Body of pancreas (tissue), 4 donors: ENCODE results near the gene TIMM10. TPM values are rescaled to one million over a fixed set of nuclear protein-coding genes. Genes with fewer than 3 reads are reported as not detected.

Experiments
- ATAC-seq: fragments of 150-250 bp; one replicate; pipeline ENCODE4 v1.9.1; 2016
- DNase-seq, 4 donors: peaks; one replicate each; pipeline ENCODE4 v3.0.0-alpha.2; 2019
- H3K27ac ChIP-seq, 4 donors: fragments of 200-600 bp; sonication (generic); 1 replicate in 3 of 4; 2 replicates in 1 of 4; pipeline versions ENCODE4 v1.5.1 to v1.6.1; 2016 to 2019; ENCODE audit warnings: mild to moderate bottlenecking in 1 of 4, mixed read lengths in 1 of 4, moderate library complexity in 1 of 4
- H3K27me3 ChIP-seq, 2 donors: fragments of 200-600 bp; sonication (generic); one replicate each; pipeline ENCODE4 v1.6.0; 2016; ENCODE audit warnings: mild to moderate bottlenecking in 1 of 2
- H3K36me3 ChIP-seq, 2 donors: fragments of 200-600 bp; sonication (generic); replicated peaks in 1 of 2; 2 replicates each; pipeline ENCODE4 v1.5.1; 2016; ENCODE audit warnings: low read depth in 2 of 2; ENCODE audit not compliant: insufficient read depth in 1 of 2
- H3K4me1 ChIP-seq: fragments of 200-600 bp; sonication (generic); one replicate; pipeline ENCODE4 v1.6.0; 2016
- H3K4me3 ChIP-seq, 2 donors: fragments of 200-600 bp; sonication (generic); 1 replicate in 1 of 2; 2 replicates in 1 of 2; pipeline ENCODE4 v1.5.1; 2016 to 2019
- H3K9me3 ChIP-seq, 3 donors: fragments of 200-600 bp; sonication (generic); 1 replicate in 2 of 3; 2 replicates in 1 of 3; pipeline ENCODE4 v1.5.1; 2016
- POLR2A ChIP-seq, 3 donors: fragments of 450-650 bp; IDR thresholded peaks; one replicate each; pipeline ENCODE4 v1.6.1; 2016; ENCODE audit warnings: antibody characterized with exemption in 3 of 3, mild to moderate bottlenecking in 2 of 3
- WGBS, 2 donors: methylation state at CpG; one replicate each; pipeline ENCODE4 v1.1.5; 2017; 5-methylcytosine and 5-hydroxymethylcytosine counted together
- intact Hi-C: fragments of 100-400 bp; cut with DNase I; formaldehyde crosslinking; loops from one replicate; pipeline ENCODE4 v1.15.1; 2023
- small RNA-seq: library from RNA; depleted of rRNA; stranded (forward); fragments of <200 nt; gene quantifications from one replicate; pipeline ENCODE3, GENCODE V24; 2016
- total RNA-seq, 2 donors: library from RNA; depleted of rRNA; stranded (reverse); fragments of >200 nt; gene quantifications; one replicate each; pipeline ENCODE4 v1.1.0, GENCODE V29; 2016
- TF ChIP-seq, protein P1 (sequence below), 7 experiments: fragments of 450-650 bp in 4 of 7; fragments of 200-600 bp in 3 of 7; sonication (generic) in 3 of 7; IDR thresholded peaks; one replicate each; pipeline ENCODE4 v1.5.1; 2016 to 2019; ENCODE audit warnings: antibody characterized with exemption in 7 of 7

The TIMM10 gene
- total RNA-seq, 2 donors from 2014 or later: 5.6 to 24.4 TPM

DNA sequence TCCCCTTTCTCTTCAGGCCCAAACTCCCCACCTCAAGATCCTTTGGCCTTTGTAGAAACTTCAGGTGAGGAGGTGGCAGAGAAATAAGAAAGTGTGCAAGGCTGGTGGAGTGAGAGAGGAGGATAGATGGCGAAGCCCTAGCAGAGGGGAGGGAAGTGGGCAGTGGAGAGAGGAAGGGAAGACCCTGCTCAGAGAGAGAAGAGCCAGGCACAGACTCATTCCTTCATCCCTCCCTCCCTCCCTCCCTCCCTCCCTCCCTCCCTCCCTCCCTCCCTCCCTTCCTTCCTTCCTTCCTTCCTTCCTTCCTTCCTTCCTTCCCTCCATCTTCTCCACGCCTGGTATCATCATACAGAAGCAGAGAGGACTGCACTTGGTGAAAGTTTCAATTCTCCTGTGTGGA is 49.2 kb downstream of the TIMM10 start:
- ATAC-seq (no peak), DNase-seq (no peak)
- intact Hi-C loops: no loop called here
- TF ChIP-seq POLR2A (IDR thresholded peaks at IDR 0.05): no peak
- TF ChIP-seq, protein P1, sequence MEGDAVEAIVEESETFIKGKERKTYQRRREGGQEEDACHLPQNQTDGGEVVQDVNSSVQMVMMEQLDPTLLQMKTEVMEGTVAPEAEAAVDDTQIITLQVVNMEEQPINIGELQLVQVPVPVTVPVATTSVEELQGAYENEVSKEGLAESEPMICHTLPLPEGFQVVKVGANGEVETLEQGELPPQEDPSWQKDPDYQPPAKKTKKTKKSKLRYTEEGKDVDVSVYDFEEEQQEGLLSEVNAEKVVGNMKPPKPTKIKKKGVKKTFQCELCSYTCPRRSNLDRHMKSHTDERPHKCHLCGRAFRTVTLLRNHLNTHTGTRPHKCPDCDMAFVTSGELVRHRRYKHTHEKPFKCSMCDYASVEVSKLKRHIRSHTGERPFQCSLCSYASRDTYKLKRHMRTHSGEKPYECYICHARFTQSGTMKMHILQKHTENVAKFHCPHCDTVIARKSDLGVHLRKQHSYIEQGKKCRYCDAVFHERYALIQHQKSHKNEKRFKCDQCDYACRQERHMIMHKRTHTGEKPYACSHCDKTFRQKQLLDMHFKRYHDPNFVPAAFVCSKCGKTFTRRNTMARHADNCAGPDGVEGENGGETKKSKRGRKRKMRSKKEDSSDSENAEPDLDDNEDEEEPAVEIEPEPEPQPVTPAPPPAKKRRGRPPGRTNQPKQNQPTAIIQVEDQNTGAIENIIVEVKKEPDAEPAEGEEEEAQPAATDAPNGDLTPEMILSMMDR (IDR thresholded peaks at IDR 0.05): no peak
- H3K36me3 ChIP-seq: peaks cover 6 to 16% of the 10 kb centered on the region in 2 donors
- no peaks in the 10 kb centered on the region for H3K9me3 ChIP-seq
- H3K4me1 ChIP-seq: peaks cover 47% of the 10 kb centered on the region
- H3K27me3 ChIP-seq: no peaks in the 10 kb centered on the region
- WGBS, 2 donors: 66 to 87% methylated on average over 2 of the region's 2 CpGs
- H3K4me3 ChIP-seq: no peak overlapping the region
- peak overlapping the region in 1 of 4 donors; percentile 11 for H3K27ac ChIP-seq

DNA sequence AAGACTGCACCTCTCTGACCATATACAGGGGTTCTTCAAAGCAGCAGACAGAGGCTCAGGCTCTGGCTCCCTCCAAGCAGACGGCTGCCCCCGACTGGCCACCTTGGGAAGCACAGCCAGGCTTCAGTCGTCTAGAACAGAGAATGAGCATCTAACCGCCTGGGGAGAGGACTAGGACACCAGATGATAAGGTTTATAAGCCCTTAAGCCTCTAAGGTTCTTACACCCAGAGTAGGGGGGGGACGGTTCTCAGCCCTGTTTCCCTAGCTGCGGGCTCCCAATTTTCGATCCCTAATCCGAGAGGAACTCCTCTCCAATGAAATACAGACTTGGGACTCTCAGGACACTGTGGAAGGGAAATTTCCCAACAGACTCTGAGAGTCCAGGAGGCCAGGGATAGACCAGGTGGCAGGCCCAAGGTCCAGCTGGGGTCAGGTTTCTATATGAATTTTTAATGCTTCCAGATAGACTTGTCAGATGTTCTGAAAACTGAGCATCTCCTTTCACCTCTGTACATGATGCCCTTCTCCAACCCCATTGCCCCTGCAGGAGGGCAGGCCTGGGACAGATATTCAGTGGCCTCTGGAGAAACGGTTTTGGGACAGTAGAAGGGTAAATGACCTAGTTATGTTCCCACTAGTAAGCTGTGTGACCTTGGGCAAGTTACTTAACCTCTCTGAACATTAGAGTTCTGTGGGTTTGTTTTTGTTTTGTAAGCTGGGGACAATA is 50.0 kb downstream of the TIMM10 start:
- TF ChIP-seq, protein P1 (IDR thresholded peaks at IDR 0.05): peak; percentile 52 to 66 (median 65)
- no peak for TF ChIP-seq POLR2A (IDR thresholded peaks at IDR 0.05)
- DNase-seq: peak; percentile 69 to 78 (median 75)

GRCh38 chr11:57479911-57480310 is 50.6 kb downstream of the TIMM10 start:
- ATAC-seq: no peak
- intact Hi-C loops: no loop called here
- H3K4me3 ChIP-seq: no peak overlapping the region
- no peak for DNase-seq
- peaks cover 0 to 8% of the 10 kb centered on the region in 2 donors for H3K36me3 ChIP-seq
- H3K27ac ChIP-seq: peak overlapping the region; percentile 3 to 51 (median 12)
- H3K4me1 ChIP-seq: peaks cover 60% of the 10 kb centered on the region
- H3K9me3 ChIP-seq: no peaks in the 10 kb centered on the region
- TF ChIP-seq, protein P1 (IDR thresholded peaks at IDR 0.05): no peak
- TF ChIP-seq POLR2A (IDR thresholded peaks at IDR 0.05): no peak
- H3K27me3 ChIP-seq: no peaks in the 10 kb centered on the region
- WGBS, 2 donors: 16 to 31% methylated on average over 4 of the region's 4 CpGs

More for the DNA sequence above, 50.0 kb downstream of the TIMM10 start:
- Histone ChIP-seq H3K4me3 (no peak overlapping the region), H3K36me3 (peaks cover 2 to 14% of the 10 kb centered on the region in 2 donors), H3K4me1 (peaks cover 55% of the 10 kb centered on the region), H3K27ac (peak overlapping the region in 3 of 4 donors; percentile 3 to 51 (median 15)), H3K9me3 (no peaks in the 10 kb centered on the region), H3K27me3 (no peaks in the 10 kb centered on the region)
- 26 to 37% methylated on average over 6 to 9 of the region's 9 CpGs for WGBS, 2 donors
- ATAC-seq: peak; percentile 39
- intact Hi-C loops: no loop called here

DNA sequence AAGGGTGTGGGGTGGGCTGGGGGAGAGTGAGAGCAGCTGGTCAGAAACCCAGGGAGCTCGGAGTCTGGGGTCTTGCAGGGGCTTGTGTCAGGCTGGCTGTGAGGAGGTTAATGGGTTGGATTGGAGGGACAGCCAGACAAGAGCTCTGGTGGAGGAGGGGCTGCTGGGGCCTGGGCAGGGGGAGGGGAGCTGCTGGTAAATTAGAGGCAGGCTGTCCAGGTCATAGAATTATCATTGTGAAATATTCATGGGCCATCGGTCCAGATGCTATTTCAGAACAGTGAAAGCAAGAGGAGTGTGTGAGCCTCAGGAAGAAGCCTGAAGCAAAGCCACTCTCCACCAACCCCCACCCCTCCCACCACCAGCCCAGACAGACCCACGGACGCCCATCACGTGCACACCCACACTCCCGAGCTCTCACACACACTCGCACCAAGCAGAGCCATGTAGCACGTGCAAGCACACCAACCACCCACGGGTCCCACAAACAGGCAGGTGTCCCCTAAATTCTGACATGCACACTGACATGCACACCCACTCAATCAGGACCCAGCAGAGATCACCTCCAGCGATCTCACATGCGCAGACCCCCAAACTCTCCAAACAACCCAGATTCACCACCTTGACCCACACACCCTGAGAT is 51.4 kb downstream of the TIMM10 start:
- 33 to 59% methylated on average over 10 to 11 of the region's 11 CpGs for WGBS, 2 donors
- DNase-seq: no peak

More for the DNA sequence above, 51.4 kb downstream of the TIMM10 start:
- peak overlapping the region in 2 of 4 donors; percentile 7 to 16 for H3K27ac ChIP-seq
- H3K27me3 ChIP-seq: no peaks in the 10 kb centered on the region
- H3K9me3 ChIP-seq: no peaks in the 10 kb centered on the region
- intact Hi-C loops: no loop called here
- no peak overlapping the region for H3K4me3 ChIP-seq
- peaks cover 0 to under 1% of the 10 kb centered on the region in 2 donors for H3K36me3 ChIP-seq
- peaks cover 60% of the 10 kb centered on the region for H3K4me1 ChIP-seq
- TF ChIP-seq, protein P1 (IDR thresholded peaks at IDR 0.05): no peak
- no peak for TF ChIP-seq POLR2A (IDR thresholded peaks at IDR 0.05)
- ATAC-seq: no peak

Small RNA genes lying within 50 kb of the gene (small RNA-seq; reads per million reads assigned to genes)
- not detected for gene RN7SL605P

Other genes with a start within 250 kb of the TIMM10 start
- 100 to 1,000 TPM in 1 of 2 donors, 10 to 100 TPM in 1; 83.5 to 115 TPM for gene TNKS1BP1, start 205.8 kb downstream of the TIMM10 start, total RNA-seq
- gene SSRP1, start 194.9 kb downstream of the TIMM10 start, total RNA-seq: 10 to 100 TPM; 44.2 to 51.9 TPM
- not detected for gene P2RX3, start 192.4 kb downstream of the TIMM10 start, total RNA-seq
- not detected for gene PRG3, start 149.6 kb downstream of the TIMM10 start, total RNA-seq
- not detected for gene PRG2, start 140.1 kb downstream of the TIMM10 start, total RNA-seq
- 10 to 100 TPM; 23.1 to 30.0 TPM for gene SLC43A3, start 103.6 kb downstream of the TIMM10 start, total RNA-seq
- gene RTN4RL2, start 70.2 kb downstream of the TIMM10 start, total RNA-seq: 1 to 10 TPM in 1 of 2 donors, under 1 TPM in 1; 0.99 to 3.4 TPM
- 100 to 1,000 TPM in 1 of 2 donors, 10 to 100 TPM in 1; 87.7 to 128 TPM for gene SLC43A1, start 15.1 kb downstream of the TIMM10 start, total RNA-seq
- not detected for gene SMTNL1, start 6.8 kb upstream of the TIMM10 start, total RNA-seq
- 10 to 100 TPM in 1 of 2 donors, 1 to 10 TPM in 1; 7.9 to 17.4 TPM for gene UBE2L6, start 36.9 kb upstream of the TIMM10 start, total RNA-seq
- 100 to 1,000 TPM; 166 to 216 TPM for gene SERPING1, start 66.9 kb upstream of the TIMM10 start, total RNA-seq
- under 1 TPM in 1 of 2 donors, not detected in 1; 0.26 TPM for gene YPEL4, start 119.2 kb upstream of the TIMM10 start, total RNA-seq
- 1 to 10 TPM; 3.3 to 7.3 TPM for gene CLP1, start 127.0 kb upstream of the TIMM10 start, total RNA-seq
- gene ZDHHC5, start 137.4 kb upstream of the TIMM10 start, total RNA-seq: 10 to 100 TPM; 17.6 to 48.5 TPM
- 10 to 100 TPM; 15.5 to 17.4 TPM for gene MED19, start 181.5 kb upstream of the TIMM10 start, total RNA-seq
- 10 to 100 TPM; 32.9 to 46.8 TPM for gene TMX2, start 181.8 kb upstream of the TIMM10 start, total RNA-seq
- 100 to 1,000 TPM in 1 of 2 donors, 10 to 100 TPM in 1; 86.1 to 157 TPM for gene SELENOH, start 210.7 kb upstream of the TIMM10 start, total RNA-seq
- not detected for gene BTBD18, start 221.1 kb upstream of the TIMM10 start, total RNA-seq
- gene CTNND1, start 231.0 kb upstream of the TIMM10 start, total RNA-seq: 100 to 1,000 TPM; 115 to 178 TPM